HG03520 (cell line): Measurements from ENCODE around the gene ANKRD13D.
A peak's percentile ranks its signal among the peaks of the same experiment; 100 is the strongest.

Experiments used
- ATAC-seq: cut with Tn5 transposase; IDR thresholded peaks from one replicate; pipeline ENCODE4 v1.9.1; 2021; ENCODE audit warnings: mild to moderate bottlenecking, moderate library complexity; ENCODE audit not compliant: unreplicated experiment

ANKRD13D gene

GRCh38 chr11:67261946-67262681, 27.0 kb upstream of the ANKRD13D start:
- ATAC-seq = no peak

GRCh38 chr11:67262731-67263675, 26.1 kb upstream of the ANKRD13D start:
- no peak for ATAC-seq

- ATAC-seq = no peak
These were observed 24.8 kb upstream of the ANKRD13D start for GRCh38 chr11:67264260-67264659.

- ATAC-seq = no peak
These were observed 24.0 kb upstream of the ANKRD13D start for GRCh38 chr11:67264877-67265632.

- peak; percentile 44 for ATAC-seq
These were observed 23.3 kb upstream of the ANKRD13D start for GRCh38 chr11:67265633-67266448.

DNA sequence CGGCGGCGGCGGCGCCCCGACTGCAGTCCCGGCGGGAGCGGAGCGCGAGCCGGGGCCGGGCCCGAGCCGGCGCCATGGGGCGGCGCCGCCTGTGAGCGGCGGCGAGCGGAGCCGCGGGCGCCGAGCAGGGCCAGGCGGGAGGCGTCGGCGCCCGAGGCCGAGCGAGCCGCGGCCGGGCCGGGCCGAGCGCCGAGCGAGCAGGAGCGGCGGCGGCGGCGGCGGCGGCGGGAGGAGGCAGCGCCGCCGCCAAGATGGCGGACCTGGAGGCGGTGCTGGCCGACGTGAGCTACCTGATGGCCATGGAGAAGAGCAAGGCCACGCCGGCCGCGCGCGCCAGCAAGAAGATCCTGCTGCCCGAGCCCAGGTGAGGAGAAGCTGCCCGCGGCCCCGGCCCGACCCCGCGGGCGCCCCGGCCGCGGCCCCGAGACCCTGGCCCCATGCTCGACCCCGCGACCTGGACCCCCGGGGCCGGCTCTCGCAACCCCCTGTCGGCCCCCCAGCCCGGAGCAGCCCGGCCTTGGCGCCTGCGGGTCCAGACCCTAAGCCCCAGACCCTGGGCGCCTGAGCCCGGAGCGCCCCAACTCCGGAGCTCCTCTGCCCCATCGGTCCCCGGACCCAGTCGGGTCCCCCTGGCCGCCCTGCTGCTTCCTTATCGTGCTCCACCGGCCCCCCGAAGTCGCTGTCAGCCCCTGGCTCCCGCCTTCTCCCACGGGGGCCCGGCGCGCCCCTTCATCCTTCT, 22.5 kb upstream of the ANKRD13D start, which contains the start of gene GRK2:
TSS of gene GRK2 (plus strand) at position 25 of the 739 bp plus-strand sequence. CDS start at position 252, 227 bp downstream.
- peak; percentile 10 for ATAC-seq

- ATAC-seq = no peak
These were observed 21.7 kb upstream of the ANKRD13D start for GRCh38 chr11:67267188-67268080.

GRCh38 chr11:67268081-67268961, 20.8 kb upstream of the ANKRD13D start:
- ATAC-seq = no peak

- no peak for ATAC-seq
These were observed 20.2 kb upstream of the ANKRD13D start for GRCh38 chr11:67268962-67269268.

DNA sequence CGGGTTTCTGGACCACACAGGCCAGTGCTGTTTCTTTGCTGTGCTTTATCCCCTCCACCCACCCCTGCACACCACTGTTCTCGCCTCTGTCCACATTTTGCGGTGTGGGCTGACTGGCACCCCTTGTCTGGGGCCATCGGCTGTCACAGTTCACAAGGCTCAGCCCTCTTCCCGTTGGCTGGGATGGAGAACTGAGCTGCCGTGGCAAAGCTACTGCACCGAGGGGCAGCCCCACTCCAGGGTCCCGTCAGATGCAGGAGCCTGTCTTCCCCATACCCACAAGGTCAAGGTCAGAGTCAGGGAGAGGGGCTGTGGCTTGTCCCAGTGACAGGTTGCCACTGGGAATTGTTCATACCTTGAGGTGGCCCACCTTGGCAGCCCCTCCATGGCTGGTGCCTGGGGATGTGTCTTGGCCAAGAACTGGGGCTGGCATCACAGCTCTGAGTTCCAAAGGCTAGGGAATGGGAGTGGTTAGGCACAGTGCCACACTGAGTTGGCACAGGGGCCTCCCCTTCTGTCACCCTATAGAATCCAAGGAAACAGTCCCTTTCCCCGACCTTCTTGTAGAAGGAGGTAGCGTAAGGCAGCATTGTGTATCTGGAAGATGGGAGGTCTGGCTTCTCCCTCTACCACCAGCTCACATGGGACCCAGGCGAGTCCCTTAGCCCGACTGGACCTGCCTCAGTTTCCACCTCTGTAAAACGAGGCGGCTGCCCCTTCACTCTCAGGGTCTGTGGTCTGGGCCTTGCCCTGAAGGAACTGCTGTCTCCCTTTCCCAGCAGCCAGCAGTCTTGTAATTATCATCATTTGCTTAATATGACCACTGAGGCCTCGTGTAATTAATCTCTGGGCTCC, 19.5 kb upstream of the ANKRD13D start:
- no peak for ATAC-seq

GRCh38 chr11:67270256-67271204, 18.6 kb upstream of the ANKRD13D start:
- ATAC-seq = no peak

DNA sequence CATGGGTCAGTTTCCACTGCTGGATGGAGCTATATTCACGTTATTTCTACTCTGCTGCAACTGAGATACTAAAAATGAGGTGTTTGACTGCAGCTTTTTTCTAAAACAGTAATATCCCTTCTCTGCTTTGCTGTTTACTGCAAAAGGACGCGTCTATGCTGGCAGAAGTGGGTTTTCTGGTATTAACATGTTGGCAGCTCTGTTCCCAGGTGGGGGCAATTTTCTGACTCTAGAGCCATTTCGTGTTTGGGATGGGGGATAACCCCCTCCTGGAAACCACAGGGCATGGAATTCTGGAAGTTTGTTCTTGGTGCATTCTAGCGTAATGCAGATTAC, 17.9 kb upstream of the ANKRD13D start:
- no peak for ATAC-seq

DNA sequence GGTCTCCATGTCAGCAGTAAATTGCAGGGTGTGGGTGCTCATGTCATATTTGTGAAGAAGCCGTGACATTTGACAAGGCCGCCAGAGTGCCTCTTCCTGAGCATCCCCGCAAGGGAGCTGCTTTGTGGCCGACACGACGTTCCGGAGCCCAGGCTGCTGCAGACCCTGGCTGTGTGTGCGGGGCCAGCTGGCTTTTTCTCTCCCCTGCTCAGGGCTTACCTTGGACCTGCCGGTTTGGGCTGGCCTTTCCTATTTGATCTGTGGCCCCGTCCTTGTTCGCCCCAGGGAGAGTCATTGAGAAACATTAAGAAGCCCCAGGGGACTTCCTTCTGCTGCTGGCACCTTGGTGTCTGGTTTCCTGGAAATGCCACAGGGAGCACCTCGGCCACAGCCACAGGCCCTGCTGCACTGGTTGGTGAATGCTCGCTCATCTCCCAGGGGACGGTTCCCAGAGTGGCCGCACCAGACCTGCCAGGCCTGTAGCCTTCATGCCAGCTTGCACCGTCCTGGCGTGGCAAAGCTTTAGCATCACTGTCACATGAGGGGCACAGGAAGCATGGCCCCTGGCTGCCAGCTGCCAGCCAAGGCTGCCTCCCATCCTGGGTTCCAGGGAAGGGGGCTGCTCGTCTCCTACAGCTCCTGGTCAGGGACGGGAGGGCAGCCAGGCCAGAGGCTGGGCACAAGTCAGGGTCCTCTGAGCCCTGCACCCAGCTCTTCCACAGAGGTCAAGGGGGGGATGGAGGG, 17.4 kb upstream of the ANKRD13D start:
- ATAC-seq = no peak

DNA sequence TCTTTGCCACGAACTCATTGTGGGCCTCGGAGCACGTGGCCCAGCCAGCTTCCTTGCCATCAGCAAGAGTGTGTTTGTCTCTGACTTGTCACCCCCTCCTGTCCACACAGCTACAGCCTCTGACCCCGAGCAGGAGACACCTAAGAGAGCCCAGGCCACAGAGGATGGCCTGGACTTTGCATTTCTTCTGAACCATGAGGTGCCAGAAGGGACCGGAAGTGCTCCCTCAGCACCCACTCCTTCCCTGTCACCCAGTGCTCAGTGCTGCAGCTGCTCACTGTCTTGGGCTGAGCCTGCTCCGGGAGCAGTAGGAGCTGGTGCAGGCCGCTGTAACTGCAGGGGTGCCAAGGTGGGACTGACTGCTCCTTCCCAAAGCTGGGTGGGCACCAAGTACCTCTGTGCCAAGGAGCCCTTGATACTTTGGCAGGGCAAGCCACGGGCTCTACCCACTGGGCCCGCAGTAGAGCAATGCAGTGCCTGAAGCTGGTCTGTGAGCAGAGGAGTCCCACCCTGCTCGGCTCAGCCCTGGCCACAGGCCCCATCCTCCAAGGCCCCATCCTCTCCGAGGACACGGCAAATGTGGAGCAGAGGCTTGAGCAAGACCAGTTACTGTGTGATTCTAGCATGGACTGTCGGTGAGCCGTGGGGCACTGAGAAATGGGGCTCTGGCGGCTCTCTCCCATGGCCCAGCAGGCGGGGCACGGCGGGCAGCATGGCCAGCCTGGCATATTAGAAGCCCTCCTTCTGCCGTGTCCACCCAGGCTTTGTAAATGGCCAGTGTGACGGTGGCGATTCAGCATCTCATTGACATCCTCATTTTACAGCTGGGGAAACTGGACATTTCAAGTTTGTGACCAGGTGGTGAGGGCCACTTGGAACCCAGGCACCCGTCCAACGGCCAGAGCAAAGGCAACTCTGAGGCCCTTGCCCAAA, 16.5 kb upstream of the ANKRD13D start:
- no peak for ATAC-seq
